ENCODE results near the gene MAF.

DNA sequence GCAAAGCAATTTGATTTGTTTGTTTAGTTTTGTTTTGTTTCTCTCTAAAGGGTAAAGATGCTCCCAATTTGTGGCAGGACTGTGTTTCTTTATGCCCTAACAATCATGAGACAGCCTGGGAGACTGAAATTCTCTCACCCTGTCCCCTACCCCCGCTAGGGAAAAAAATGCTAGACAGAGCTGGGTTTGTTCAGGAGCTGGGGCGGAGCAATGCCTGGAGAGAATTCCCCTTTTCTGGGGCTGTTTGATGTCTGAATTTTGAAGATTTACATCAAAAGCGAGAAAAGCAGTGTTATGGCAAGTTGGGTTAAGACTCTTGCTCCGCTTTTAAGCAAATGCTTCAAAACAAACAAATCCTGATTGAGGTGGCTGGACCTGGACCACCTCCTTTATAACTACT lies 8.4 kb downstream of the MAF start:
- TF ChIP-seq, protein P1, sequence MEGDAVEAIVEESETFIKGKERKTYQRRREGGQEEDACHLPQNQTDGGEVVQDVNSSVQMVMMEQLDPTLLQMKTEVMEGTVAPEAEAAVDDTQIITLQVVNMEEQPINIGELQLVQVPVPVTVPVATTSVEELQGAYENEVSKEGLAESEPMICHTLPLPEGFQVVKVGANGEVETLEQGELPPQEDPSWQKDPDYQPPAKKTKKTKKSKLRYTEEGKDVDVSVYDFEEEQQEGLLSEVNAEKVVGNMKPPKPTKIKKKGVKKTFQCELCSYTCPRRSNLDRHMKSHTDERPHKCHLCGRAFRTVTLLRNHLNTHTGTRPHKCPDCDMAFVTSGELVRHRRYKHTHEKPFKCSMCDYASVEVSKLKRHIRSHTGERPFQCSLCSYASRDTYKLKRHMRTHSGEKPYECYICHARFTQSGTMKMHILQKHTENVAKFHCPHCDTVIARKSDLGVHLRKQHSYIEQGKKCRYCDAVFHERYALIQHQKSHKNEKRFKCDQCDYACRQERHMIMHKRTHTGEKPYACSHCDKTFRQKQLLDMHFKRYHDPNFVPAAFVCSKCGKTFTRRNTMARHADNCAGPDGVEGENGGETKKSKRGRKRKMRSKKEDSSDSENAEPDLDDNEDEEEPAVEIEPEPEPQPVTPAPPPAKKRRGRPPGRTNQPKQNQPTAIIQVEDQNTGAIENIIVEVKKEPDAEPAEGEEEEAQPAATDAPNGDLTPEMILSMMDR (IDR thresholded peaks at IDR 0.05; ENCODE audit: poor library complexity) = no peak
- TF ChIP-seq EZH2 (IDR thresholded peaks at IDR 0.05; ENCODE audit: borderline replicate concordance) (no peak), EZH2phosphoT487 (IDR thresholded peaks at IDR 0.05; ENCODE audit: low read depth, severe bottlenecking, unreplicated experiment) (no peak)
